Measurements from ENCODE around the gene PHF21A.

PHF21A gene

DNA sequence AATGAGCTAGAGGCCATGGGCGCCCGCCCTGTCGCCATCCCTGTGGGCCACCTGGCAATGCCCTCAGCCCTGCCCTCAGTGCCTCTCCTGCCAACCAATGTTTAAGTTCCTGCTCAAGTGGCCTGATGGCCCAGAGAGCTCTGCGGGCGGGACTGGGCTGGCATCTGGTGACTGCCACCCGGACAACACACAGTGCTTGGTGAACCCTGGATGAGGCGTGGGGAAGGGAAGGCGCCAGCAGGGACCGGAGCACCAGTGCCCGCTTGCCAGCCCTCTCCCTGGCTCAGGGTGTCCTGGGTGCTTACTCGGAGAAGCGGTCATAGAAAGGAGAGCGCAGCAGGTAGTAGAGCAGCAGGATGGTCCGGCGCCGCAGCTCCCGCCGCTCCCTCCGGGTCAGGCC is 207.7 kb downstream of the PHF21A start:
- Histone ChIP-seq H3K9me2 (replicated peaks; ENCODE audit: low read depth, low read length) (no peaks in the 10 kb centered on the region), H3K9me3 (ENCODE audit: insufficient read depth, low read depth, low read length) (no peaks in the 10 kb centered on the region), H3K4me1 (ENCODE audit: insufficient read depth, low read length, poor library complexity, severe bottlenecking) (peaks cover 14% of the 10 kb centered on the region), H3K36me3 (ENCODE audit: insufficient read depth, low read length) (peaks cover 22% of the 10 kb centered on the region; the same call in 1 of the 2 replicates), H3K9ac (ENCODE audit: low read depth, low read length, poor library complexity, severe bottlenecking) (no peak overlapping the region), H3K79me2 (ENCODE audit: insufficient read depth, low read length) (peaks cover 23% of the 10 kb centered on the region), H3F3A (ENCODE audit: low read depth) (0 out of 2 replicates have a peak, but pooled peaks cover 3% of the 10 kb centered on the region), H2AFZ (ENCODE audit: low read length) (no peak overlapping the region), H3K4me3 (ENCODE audit: low read length, poor library complexity, severe bottlenecking) (no peak overlapping the region), H3K4me2 (ENCODE audit: low read depth, low read length, poor library complexity, severe bottlenecking) (no peak overlapping the region), H4K20me1 (ENCODE audit: insufficient read depth, low read length, poor library complexity, severe bottlenecking) (peaks cover 22% of the 10 kb centered on the region), H3K27me3 (ENCODE audit: insufficient read depth, low read length, poor library complexity, severe bottlenecking) (no peaks in the 10 kb centered on the region)
- TF ChIP-seq, protein P1, sequence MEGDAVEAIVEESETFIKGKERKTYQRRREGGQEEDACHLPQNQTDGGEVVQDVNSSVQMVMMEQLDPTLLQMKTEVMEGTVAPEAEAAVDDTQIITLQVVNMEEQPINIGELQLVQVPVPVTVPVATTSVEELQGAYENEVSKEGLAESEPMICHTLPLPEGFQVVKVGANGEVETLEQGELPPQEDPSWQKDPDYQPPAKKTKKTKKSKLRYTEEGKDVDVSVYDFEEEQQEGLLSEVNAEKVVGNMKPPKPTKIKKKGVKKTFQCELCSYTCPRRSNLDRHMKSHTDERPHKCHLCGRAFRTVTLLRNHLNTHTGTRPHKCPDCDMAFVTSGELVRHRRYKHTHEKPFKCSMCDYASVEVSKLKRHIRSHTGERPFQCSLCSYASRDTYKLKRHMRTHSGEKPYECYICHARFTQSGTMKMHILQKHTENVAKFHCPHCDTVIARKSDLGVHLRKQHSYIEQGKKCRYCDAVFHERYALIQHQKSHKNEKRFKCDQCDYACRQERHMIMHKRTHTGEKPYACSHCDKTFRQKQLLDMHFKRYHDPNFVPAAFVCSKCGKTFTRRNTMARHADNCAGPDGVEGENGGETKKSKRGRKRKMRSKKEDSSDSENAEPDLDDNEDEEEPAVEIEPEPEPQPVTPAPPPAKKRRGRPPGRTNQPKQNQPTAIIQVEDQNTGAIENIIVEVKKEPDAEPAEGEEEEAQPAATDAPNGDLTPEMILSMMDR (conservative IDR thresholded peaks at IDR 0.05; ENCODE audit: low read length) = no peak
- TF ChIP-seq EZH2phosphoT487 (IDR thresholded peaks at IDR 0.05; ENCODE audit: borderline replicate concordance) = no peak

DNA sequence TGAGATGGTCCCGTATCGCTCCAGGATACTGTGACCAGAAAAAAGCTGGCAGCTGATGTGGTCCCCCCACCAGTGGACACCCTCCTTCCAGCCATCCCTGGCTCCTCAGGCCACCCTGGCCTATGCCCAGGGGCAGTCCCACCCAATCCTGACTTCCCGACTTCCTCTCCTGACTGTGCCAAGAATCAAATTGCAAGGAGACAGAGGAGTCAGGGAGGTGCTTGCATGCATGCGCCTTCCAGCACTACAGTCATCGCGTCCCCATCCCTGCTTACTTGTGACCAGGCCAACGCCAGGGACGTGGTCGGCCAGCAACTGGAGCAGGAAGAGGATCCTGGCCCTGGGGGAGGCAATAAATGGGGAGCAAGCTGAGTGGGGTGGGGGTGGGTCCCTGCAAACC is 210.6 kb downstream of the PHF21A start:
- Histone ChIP-seq H3K36me3 (ENCODE audit: insufficient read depth, low read length) (peaks cover 22% of the 10 kb centered on the region; the same call in 1 of the 2 replicates), H3K27me3 (ENCODE audit: insufficient read depth, low read length, poor library complexity, severe bottlenecking) (no peaks in the 10 kb centered on the region), H3K4me3 (ENCODE audit: low read length, poor library complexity, severe bottlenecking) (no peak overlapping the region), H3K9ac (ENCODE audit: low read depth, low read length, poor library complexity, severe bottlenecking) (no peak overlapping the region), H3K4me1 (ENCODE audit: insufficient read depth, low read length, poor library complexity, severe bottlenecking) (peaks cover 12% of the 10 kb centered on the region), H3K4me2 (ENCODE audit: low read depth, low read length, poor library complexity, severe bottlenecking) (no peak overlapping the region), H3K79me2 (ENCODE audit: insufficient read depth, low read length) (peaks cover 3% of the 10 kb centered on the region; the same call in 1 of the 2 replicates), H3K9me2 (replicated peaks; ENCODE audit: low read depth, low read length) (no peaks in the 10 kb centered on the region), H4K20me1 (ENCODE audit: insufficient read depth, low read length, poor library complexity, severe bottlenecking) (peaks cover 4% of the 10 kb centered on the region), H3K9me3 (ENCODE audit: insufficient read depth, low read depth, low read length) (no peaks in the 10 kb centered on the region), H3F3A (ENCODE audit: low read depth) (no peaks in the 10 kb centered on the region), H2AFZ (ENCODE audit: low read length) (no peak overlapping the region)
- no peak for TF ChIP-seq EZH2phosphoT487 (IDR thresholded peaks at IDR 0.05; ENCODE audit: borderline replicate concordance)
- TF ChIP-seq, protein P1 (conservative IDR thresholded peaks at IDR 0.05; ENCODE audit: low read length) = no peak

DNA sequence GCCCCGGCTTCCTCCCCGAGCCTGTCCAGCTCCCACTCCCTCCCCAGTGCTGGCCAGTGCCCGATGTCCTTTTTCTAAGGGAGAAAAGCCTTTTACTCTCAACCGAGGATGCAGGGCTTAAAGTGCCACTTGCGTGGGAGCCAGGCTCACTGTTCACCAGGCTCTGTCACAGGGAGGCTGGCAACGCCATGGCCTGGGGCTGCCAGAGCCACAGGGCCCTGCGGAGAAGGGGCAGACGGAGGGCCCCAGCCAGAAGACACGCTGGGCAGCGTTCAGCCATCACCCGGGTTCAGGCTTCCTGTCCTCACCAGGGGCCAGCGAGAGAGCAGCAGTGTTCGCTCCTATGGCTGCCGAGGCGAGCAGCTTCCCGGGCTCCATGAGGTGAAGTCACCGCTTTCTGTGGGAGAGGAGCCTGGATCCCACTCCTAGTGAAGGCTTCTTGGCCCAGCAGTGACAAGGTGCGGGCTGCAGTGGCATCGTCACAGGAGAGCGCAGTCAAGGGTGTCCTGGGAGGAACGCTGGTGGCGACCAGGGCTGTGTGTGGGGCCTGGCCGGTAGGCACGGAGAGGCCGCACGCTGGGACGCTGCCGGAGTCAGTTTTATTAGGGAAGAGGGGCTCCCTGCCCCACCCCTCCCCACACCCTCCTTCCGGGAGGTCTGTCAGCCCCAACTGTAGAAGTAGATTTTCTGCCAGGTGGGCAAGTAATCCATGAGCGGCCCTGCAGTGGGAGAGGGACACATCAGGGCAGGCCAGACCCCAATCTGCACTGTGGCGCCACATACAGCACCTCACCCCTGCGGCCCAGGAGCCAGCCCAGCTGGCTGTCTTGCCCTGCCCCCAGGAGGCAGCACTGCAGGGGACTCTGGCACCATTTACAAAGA is 211.4 kb downstream of the PHF21A start:
- Histone ChIP-seq H3K79me2 (ENCODE audit: insufficient read depth, low read length) (no peaks in the 10 kb centered on the region; the same call in 1 of the 2 replicates), H3K4me3 (ENCODE audit: low read length, poor library complexity, severe bottlenecking) (no peak overlapping the region), H4K20me1 (ENCODE audit: insufficient read depth, low read length, poor library complexity, severe bottlenecking) (no peaks in the 10 kb centered on the region), H3K27me3 (ENCODE audit: insufficient read depth, low read length, poor library complexity, severe bottlenecking) (no peaks in the 10 kb centered on the region), H3K36me3 (ENCODE audit: insufficient read depth, low read length) (peaks cover 19% of the 10 kb centered on the region; the same call in 1 of the 2 replicates), H3K4me2 (ENCODE audit: low read depth, low read length, poor library complexity, severe bottlenecking) (no peak overlapping the region), H3K4me1 (ENCODE audit: insufficient read depth, low read length, poor library complexity, severe bottlenecking) (peaks cover 15% of the 10 kb centered on the region), H3K9ac (ENCODE audit: low read depth, low read length, poor library complexity, severe bottlenecking) (no peak overlapping the region), H2AFZ (ENCODE audit: low read length) (no peak overlapping the region), H3K9me2 (replicated peaks; ENCODE audit: low read depth, low read length) (no peaks in the 10 kb centered on the region), H3F3A (ENCODE audit: low read depth) (no peaks in the 10 kb centered on the region), H3K9me3 (ENCODE audit: insufficient read depth, low read depth, low read length) (no peaks in the 10 kb centered on the region)
- TF ChIP-seq EZH2phosphoT487 (IDR thresholded peaks at IDR 0.05; ENCODE audit: borderline replicate concordance) = no peak
- TF ChIP-seq, protein P1 (conservative IDR thresholded peaks at IDR 0.05; ENCODE audit: low read length) = no peak
